K562 (cell line): ENCODE results near the gene ALK. TPM values are rescaled to one million over a fixed set of nuclear protein-coding genes. Genes with fewer than 3 reads are reported as not detected.

Experiments used
- ATAC-seq: fragments of 200-7000 bp; cut with Tn5 transposase; 3 replicates; pipeline ENCODE4 v1.9.1; 2020; ENCODE audit warnings: moderate library complexity
- BruUV-seq: library from RNA; stranded (reverse); fragments of 400-500 nt; replicated peaks from 2 replicates; lab custom pipeline; 2021; lab: Mats Ljungman, UMichigan
- CTCF ChIA-PET: fragments of 300-600 bp; formaldehyde crosslinking; extraction: SDS; loops from one replicate; lab custom pipeline; 2021; ENCODE audit warnings: low intra/inter-chr PET ratio; lab: Yijun Ruan, JAX
- POLR2A ChIA-PET: fragments of 300-600, 350-650 bp; sonication (Branson Sonifier 250); formaldehyde crosslinking; extraction: SDS; loops from one replicate; lab custom pipeline; 2021; ENCODE audit warnings: antibody characterized with exemption, inconsistent platforms; lab: Yijun Ruan, JAX
- DNase-seq, 4 experiments: peaks; one replicate each; pipeline versions ENCODE4 v3.0.0 to v3.0.0-alpha.2; 2011 to 2018; ENCODE audit warnings: low spot score in 3 of 4, mixed read lengths in 3 of 4; ENCODE audit errors: extremely low read depth in 1 of 4
- FAIRE-seq: peaks from 2 replicates; lab custom pipeline; 2011; peaks lifted over from hg19 to GRCh38; lab: Jason Lieb, UNC
- H2AFZ ChIP-seq: 2 replicates; pipeline ENCODE4 v1.6.0; 2011; ENCODE audit warnings: low read depth, low read length, control low read depth, inconsistent platforms
- H3K27ac ChIP-seq: fragments of 200-600 bp; 3 replicates; pipeline ENCODE4 v1.8.0; 2011; ENCODE audit warnings: low read depth, mild to moderate bottlenecking, control low read depth, inconsistent platforms, low read length, moderate library complexity, mixed read lengths; ENCODE audit errors: extremely low read depth
- H3K27me3 ChIP-seq, 2 experiments: fragments of 300-600 bp in 1 of 2; 2 replicates in 1 of 2; 3 replicates in 1 of 2; pipeline versions ENCODE4 v1.6.0 to v1.8.0; 2011; ENCODE audit warnings: inconsistent platforms in 2 of 2, low read length in 2 of 2, mild to moderate bottlenecking in 1 of 2, mixed read lengths in 1 of 2, moderate library complexity in 1 of 2; ENCODE audit not compliant: control insufficient read depth in 2 of 2, insufficient read depth in 2 of 2
- H3K36me3 ChIP-seq: fragments of 300-600 bp; 3 replicates; pipeline ENCODE4 v1.8.0; 2011; ENCODE audit warnings: mild to moderate bottlenecking, low read length, inconsistent platforms; ENCODE audit not compliant: control insufficient read depth, insufficient read depth
- H3K4me1 ChIP-seq, 2 experiments: fragments of 200-600 bp in 1 of 2; replicated peaks in 1 of 2; 2 replicates in 1 of 2; 3 replicates in 1 of 2; pipeline versions ENCODE4 v1.5.1 to v1.8.0; 2011; ENCODE audit warnings: inconsistent platforms in 2 of 2, low read length in 2 of 2, mild to moderate bottlenecking in 1 of 2, mixed read lengths in 1 of 2, moderate library complexity in 1 of 2; ENCODE audit not compliant: control insufficient read depth in 2 of 2, insufficient read depth in 2 of 2
- H3K4me2 ChIP-seq: 2 replicates; pipeline ENCODE4 v1.6.1; 2011; ENCODE audit warnings: low read length, control low read depth, inconsistent platforms, mixed read lengths; ENCODE audit not compliant: insufficient read depth
- H3K4me3 ChIP-seq: fragments of 200-600 bp; sonication (generic), shearing (Covaris generic); 2 replicates; pipeline ENCODE4 v1.5.1; 2016; ENCODE audit warnings: control low read depth, inconsistent platforms
- H3K79me2 ChIP-seq: fragments of 200-600 bp; 3 replicates; pipeline ENCODE4 v1.8.0; 2011; ENCODE audit warnings: low read length, inconsistent platforms; ENCODE audit not compliant: control insufficient read depth, insufficient read depth
- H3K9ac ChIP-seq, 2 experiments: 2 replicates each; pipeline versions ENCODE4 v1.6.0 to v1.6.1; 2011; ENCODE audit warnings: low read depth in 2 of 2, low read length in 2 of 2, control low read depth in 1 of 2, inconsistent platforms in 1 of 2, mild to moderate bottlenecking in 1 of 2, mixed read lengths in 1 of 2; ENCODE audit not compliant: insufficient read depth in 1 of 2
- H3K9me1 ChIP-seq: one replicate; pipeline ENCODE4 v1.6.0; 2011; ENCODE audit warnings: inconsistent platforms, mild to moderate bottlenecking, low read length, moderate library complexity; ENCODE audit not compliant: control insufficient read depth, insufficient read depth
- H3K9me3 ChIP-seq: replicated peaks from 2 replicates; pipeline ENCODE4 v1.5.1; 2011; ENCODE audit warnings: low read depth, low read length, inconsistent platforms; ENCODE audit not compliant: control insufficient read depth, insufficient read depth
- H4K20me1 ChIP-seq: replicated peaks from 2 replicates; pipeline ENCODE4 v1.6.1; 2011; ENCODE audit warnings: low read length, inconsistent platforms, mixed read lengths; ENCODE audit not compliant: control insufficient read depth, insufficient read depth
- CC2D1A ChIP-seq: fragments of 450-650 bp; IDR thresholded peaks from 2 replicates; pipeline ENCODE4 v1.6.1; 2017; ENCODE audit warnings: mild to moderate bottlenecking
- CREM ChIP-seq: IDR thresholded peaks from 2 replicates; pipeline ENCODE4 v1.6.1; 2014; ENCODE audit warnings: antibody characterized with exemption, low read depth
- EP400 ChIP-seq: fragments of 450-650 bp; IDR thresholded peaks from 2 replicates; pipeline ENCODE4 v1.6.1; 2017; ENCODE audit warnings: antibody characterized with exemption, mild to moderate bottlenecking, moderate library complexity
- HDAC1 ChIP-seq, 2 experiments: fragments of 450-650 bp; IDR thresholded peaks; 2 replicates each; pipeline ENCODE4 v1.6.1; 2016 to 2017; ENCODE audit warnings: inconsistent platforms in 1 of 2, mild to moderate bottlenecking in 1 of 2, moderate library complexity in 1 of 2
- RAD21 ChIP-seq, 2 experiments: fragments of 250-450 bp in 1 of 2; fragments of 450-650 bp in 1 of 2; sonication (Bioruptor Pico) in 1 of 2; formaldehyde crosslinking in 1 of 2; IDR thresholded peaks in 1 of 2; conservative IDR thresholded peaks in 1 of 2; 2 replicates each; pipeline versions ENCODE4 v1.4.0 to v1.8.0; 2020 to 2022; ENCODE audit warnings: mild to moderate bottlenecking in 2 of 2, moderate library complexity in 1 of 2
- SMAD4 ChIP-seq: fragments of 250-450 bp; sonication (Bioruptor Pico); conservative IDR thresholded peaks from 2 replicates; pipeline ENCODE4 v1.8.0; 2021; ENCODE audit warnings: inconsistent platforms, mild to moderate bottlenecking, moderate library complexity
- XRCC3 ChIP-seq: fragments of 450-650 bp; IDR thresholded peaks from 2 replicates; pipeline ENCODE4 v1.6.1; 2017; ENCODE audit warnings: mild to moderate bottlenecking, moderate library complexity
- XRCC4 ChIP-seq: IDR thresholded peaks from one replicate; pipeline ENCODE4 v1.6.1; 2011; ENCODE audit not compliant: insufficient read depth, insufficient read length; ENCODE audit errors: extremely low read depth
- ZC3H8 ChIP-seq: fragments of 450-650 bp; IDR thresholded peaks from 2 replicates; pipeline ENCODE4 v1.6.1; 2017
- ZFP30 ChIP-seq: fragments of 250-450 bp; sonication (Bioruptor Pico); IDR thresholded peaks from 2 replicates; pipeline ENCODE4 v1.8.0; 2022; ENCODE audit warnings: moderate library complexity, mild to moderate bottlenecking, inconsistent platforms, borderline replicate concordance
- ZNF134 ChIP-seq: fragments of 250-450 bp; sonication (Bioruptor Pico); conservative IDR thresholded peaks from 2 replicates; pipeline ENCODE4 v1.4.0; 2020
- ZNF224 ChIP-seq: sonication (generic); formaldehyde crosslinking; IDR thresholded peaks from 2 replicates; pipeline ENCODE4 v1.8.0; 2022; ENCODE audit warnings: mild to moderate bottlenecking, missing genetic modification reagents
- ZNF408 ChIP-seq: fragments of 250-450 bp; sonication (Bioruptor Pico); IDR thresholded peaks from 2 replicates; pipeline ENCODE4 v1.4.0; 2020; ENCODE audit warnings: low read depth, mild to moderate bottlenecking, moderate library complexity
- ZZZ3 ChIP-seq: fragments of 450-650 bp; IDR thresholded peaks from 2 replicates; pipeline ENCODE4 v1.6.1; 2016; ENCODE audit warnings: antibody characterized with exemption, mild to moderate bottlenecking, moderate library complexity
- WGBS: fragments of 100-300 bp; shearing (Covaris generic); methylation state at CpG from one replicate; pipeline ENCODE4 v1.1.6; 2016; ENCODE audit warnings: low coverage, mixed read lengths; ENCODE audit not compliant: insufficient coverage; ENCODE audit errors: missing lambda C conversion rate; 5-methylcytosine and 5-hydroxymethylcytosine counted together
- in situ Hi-C: fragments of 300-500 bp; cut with MboI; formaldehyde crosslinking; loops from 4 replicates; pipeline ENCODE4 v1.15.0; 2018; ENCODE audit warnings: inconsistent platforms, mixed read lengths
- intact Hi-C: fragments of 100-400 bp; cut with micrococcal nuclease; formaldehyde crosslinking; loops from 2 replicates; pipeline ENCODE4 v1.14.2; 2022
- polyA plus RNA-seq, 8 experiments: library from polyadenylated mRNA; depleted of rRNA in 4 of 8; stranded (reverse) in 5 of 8; unstranded in 3 of 8; fragments of >200 nt; fragmentation: Nextera tagmentation in 2 of 8; fragmentation: Illumina TruSeq in 1 of 8; extraction: Ambion mirVana in 2 of 8; extraction: Trizol in 1 of 8; gene quantifications; 2 replicates each; pipeline versions ENCODE4 v1.2.1 to v1.2.3, GENCODE V29; 2011 to 2014; ENCODE audit warnings: inconsistent platforms in 1 of 8, missing spikeins in 1 of 8
- total RNA-seq, 7 experiments: library from RNA; depleted of rRNA in 6 of 7; stranded (reverse); fragments of >200 nt in 6 of 7; fragmentation: Illumina TruSeq in 2 of 7; extraction: Trizol in 2 of 7; gene quantifications; 2 replicates each; pipeline versions ENCODE4 v1.2.1 to v1.2.3, GENCODE V29; 2011 to 2021; ENCODE audit warnings: low replicate concordance in 1 of 7
- TF ChIP-seq, protein P1 (sequence below): sonication (generic); formaldehyde crosslinking; IDR thresholded peaks from 2 replicates; pipeline ENCODE4 v1.8.0; 2022; ENCODE audit warnings: mild to moderate bottlenecking, missing genetic modification reagents

The ALK gene
- total and polyA plus RNA-seq, 9 of the 15 experiments (the other 6 are each of a cell fraction or from before 2014, with no cell fraction given) = not detected

DNA sequence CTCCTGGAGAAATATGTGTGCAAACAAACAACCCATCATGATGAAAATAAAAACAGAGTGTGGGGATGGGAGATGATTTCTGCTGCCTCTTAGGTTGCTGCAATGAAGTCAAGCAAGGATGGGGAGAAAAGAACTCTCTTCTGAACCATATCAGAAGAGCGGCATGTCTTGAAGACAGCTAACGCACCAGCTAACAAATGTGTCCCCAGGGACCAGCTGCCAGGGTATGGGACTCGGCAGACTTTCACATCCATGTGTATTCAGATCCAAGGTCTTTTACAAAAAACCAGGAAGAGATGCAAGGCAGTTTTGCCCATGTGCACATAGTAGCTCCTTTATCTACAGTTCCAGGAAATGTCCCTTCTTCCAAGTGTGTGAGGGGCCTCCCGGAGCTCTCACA, 680.8 kb downstream of the ALK start:
- in situ Hi-C loops (no loop called here), intact Hi-C loops (no loop called here)
- no peak overlapping the region for H3K4me2 ChIP-seq
- no peaks in the 10 kb centered on the region for H3K9me3 ChIP-seq
- H3K4me3 ChIP-seq = no peak overlapping the region
- FAIRE-seq (no peak), ATAC-seq (no peak), DNase-seq (no peak)
- no TSS peak for BruUV-seq
- H4K20me1 ChIP-seq = no peaks in the 10 kb centered on the region
- POLR2A ChIA-PET = interaction anchor here (0.6 kb wide), 1 partner anchor 782 kb away, joined by 3 read pairs; no protein-coding TSS in a partner anchor
- H2AFZ ChIP-seq = no peak overlapping the region
- no peaks in the 10 kb centered on the region for H3K36me3 ChIP-seq
- WGBS = 0% methylated on average over 4 of the region's 4 CpGs
- CTCF ChIA-PET = no interaction called here
- H3K4me1 ChIP-seq = no peaks in the 10 kb centered on the region
- H3K9me1 ChIP-seq = no peaks in the 10 kb centered on the region
- peaks cover 0 to 49% of the 10 kb centered on the region in 2 experiments; a peak in 4 of 5 replicates for H3K27me3 ChIP-seq
- H3K9ac ChIP-seq = no peak overlapping the region
- no peaks in the 10 kb centered on the region for H3K79me2 ChIP-seq
- TF ChIP-seq ZC3H8 = no peak
- no peak for TF ChIP-seq ZZZ3
- no peak for TF ChIP-seq RAD21 (CRISPR knock-in tag; conservative IDR thresholded peaks at IDR 0.05 in 1 of 2, IDR thresholded peaks at IDR 0.05 in 1 of 2)
- TF ChIP-seq EP400 = no peak
- no peak for TF ChIP-seq XRCC3
- no peak for TF ChIP-seq ZNF134 (CRISPR knock-in tag)
- TF ChIP-seq ZFP30 (CRISPR knock-in tag) = no peak
- TF ChIP-seq ZNF224 (CRISPR knock-in tag) = no peak
- TF ChIP-seq XRCC4 = no peak
- TF ChIP-seq, protein P1, sequence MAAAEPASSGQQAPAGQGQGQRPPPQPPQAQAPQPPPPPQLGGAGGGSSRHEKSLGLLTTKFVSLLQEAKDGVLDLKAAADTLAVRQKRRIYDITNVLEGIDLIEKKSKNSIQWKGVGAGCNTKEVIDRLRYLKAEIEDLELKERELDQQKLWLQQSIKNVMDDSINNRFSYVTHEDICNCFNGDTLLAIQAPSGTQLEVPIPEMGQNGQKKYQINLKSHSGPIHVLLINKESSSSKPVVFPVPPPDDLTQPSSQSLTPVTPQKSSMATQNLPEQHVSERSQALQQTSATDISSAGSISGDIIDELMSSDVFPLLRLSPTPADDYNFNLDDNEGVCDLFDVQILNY (CRISPR knock-in tag) = no peak
- TF ChIP-seq HDAC1 (IDR thresholded peaks at IDR 0.05) = no peak
- TF ChIP-seq SMAD4 (CRISPR knock-in tag) = no peak
- no peak for TF ChIP-seq CC2D1A
- no peak for TF ChIP-seq CREM
- no peak for TF ChIP-seq ZNF408
- H3K27ac ChIP-seq = no peak overlapping the region
